Common myeloid progenitor, CD34-positive (primary cell): ENCODE results near the gene LHFPL6.

Experiments used
- CTCF ChIA-PET: fragments of 350-600 bp; sonication (Branson Sonifier 250); formaldehyde crosslinking; loops from one replicate; lab custom pipeline; 2021; ENCODE audit warnings: antibody characterized with exemption; lab: Charles Lee
- POLR2A ChIA-PET: fragments of 350-600 bp; sonication (Branson Sonifier 250); formaldehyde crosslinking; loops from one replicate; lab custom pipeline; 2021; ENCODE audit warnings: antibody characterized with exemption; lab: Charles Lee
- DNase-seq, 3 donors: peaks; one replicate each; pipeline versions ENCODE4 v3.0.0 to v3.0.0-alpha.2; 2013
- H3K27ac ChIP-seq, 2 experiments: 1 replicate in 1 of 2; 2 replicates in 1 of 2; pipeline ENCODE4 v1.7.0; 2013; ENCODE audit warnings: inconsistent platforms in 2 of 2, low read length in 2 of 2, mild to moderate bottlenecking in 2 of 2, low read depth in 1 of 2, moderate library complexity in 1 of 2; ENCODE audit not compliant: severe bottlenecking in 2 of 2, insufficient read depth in 1 of 2, poor library complexity in 1 of 2
- H3K27me3 ChIP-seq, 5 experiments: replicated peaks in 2 of 5; 1 replicate in 3 of 5; 2 replicates in 2 of 5; pipeline versions ENCODE4 v1.6.1 to v1.7.0; 2013; ENCODE audit warnings: low read length in 4 of 5, mild to moderate bottlenecking in 2 of 5, moderate library complexity in 2 of 5, inconsistent platforms in 1 of 5; ENCODE audit not compliant: insufficient read depth in 5 of 5, control insufficient read depth in 4 of 5
- H3K36me3 ChIP-seq, 4 experiments: 1 replicate in 2 of 4; 2 replicates in 2 of 4; pipeline versions ENCODE4 v1.6.1 to v1.7.0; 2013; ENCODE audit warnings: low read length in 3 of 4, control low read depth in 1 of 4, mild to moderate bottlenecking in 1 of 4; ENCODE audit not compliant: control insufficient read depth in 4 of 4, insufficient read depth in 4 of 4
- H3K4me1 ChIP-seq, 4 experiments: 1 replicate in 3 of 4; 2 replicates in 1 of 4; pipeline versions ENCODE4 v1.6.1 to v1.7.1; 2013; ENCODE audit warnings: low read length in 3 of 4, mild to moderate bottlenecking in 3 of 4, control low read depth in 1 of 4, inconsistent platforms in 1 of 4, moderate library complexity in 1 of 4; ENCODE audit not compliant: control insufficient read depth in 4 of 4, insufficient read depth in 4 of 4; ENCODE audit errors: control extremely low read depth in 1 of 4
- H3K4me3 ChIP-seq, 7 experiments: 1 replicate in 4 of 7; 2 replicates in 3 of 7; pipeline versions ENCODE4 v1.5.1 to v1.7.0; 2013; ENCODE audit warnings: mild to moderate bottlenecking in 7 of 7, low read length in 6 of 7, moderate library complexity in 6 of 7, inconsistent platforms in 2 of 7, low read depth in 2 of 7, control low read depth in 1 of 7; ENCODE audit not compliant: insufficient read depth in 4 of 7, control insufficient read depth in 1 of 7; ENCODE audit errors: extremely low read depth in 1 of 7
- H3K9me3 ChIP-seq, 5 experiments: 1 replicate in 4 of 5; 2 replicates in 1 of 5; pipeline versions ENCODE4 v1.6.1 to v1.7.1; 2013; ENCODE audit warnings: low read length in 4 of 5, mild to moderate bottlenecking in 2 of 5, inconsistent platforms in 1 of 5, low read depth in 1 of 5, moderate library complexity in 1 of 5; ENCODE audit not compliant: control insufficient read depth in 4 of 5, insufficient read depth in 2 of 5; ENCODE audit errors: control extremely low read depth in 1 of 5
- WGBS: methylation state at CpG from one replicate; pipeline ENCODE4 v1.1.5; 2013; ENCODE audit not compliant: insufficient coverage; 5-methylcytosine and 5-hydroxymethylcytosine counted together

LHFPL6 gene

DNA sequence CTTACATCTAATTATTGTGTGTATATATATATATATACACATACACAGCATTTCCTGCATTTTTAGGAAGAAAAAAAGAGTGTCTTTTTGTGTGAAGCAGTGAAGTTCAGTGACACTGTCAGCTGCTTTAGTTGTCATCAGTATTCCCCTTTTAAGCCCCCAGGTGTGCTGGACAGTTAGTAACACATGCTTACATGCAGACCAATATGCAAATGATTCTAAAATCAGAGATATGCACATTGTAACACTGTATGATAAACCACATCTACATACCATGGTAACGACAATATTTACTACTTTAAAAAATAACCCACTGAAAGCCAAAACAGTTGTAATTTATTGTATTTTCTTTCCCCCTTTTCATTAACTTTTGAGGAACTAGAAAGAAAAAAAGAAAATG lies 16.8 kb downstream of the LHFPL6 start:
- Histone ChIP-seq H3K4me3 (no peak overlapping the region), H3K27me3 (no peaks in the 10 kb centered on the region), H3K9me3 (no peaks in the 10 kb centered on the region), H3K36me3 (no peaks in the 10 kb centered on the region), H3K27ac (no peak overlapping the region), H3K4me1 (no peaks in the 10 kb centered on the region)
- no CpG with 5 or more reads among the region's 1 CpG for WGBS
- ChIA-PET CTCF (no interaction called here), POLR2A (no interaction called here)
- peak; percentile 8 to 69 (median 46) for DNase-seq

DNA sequence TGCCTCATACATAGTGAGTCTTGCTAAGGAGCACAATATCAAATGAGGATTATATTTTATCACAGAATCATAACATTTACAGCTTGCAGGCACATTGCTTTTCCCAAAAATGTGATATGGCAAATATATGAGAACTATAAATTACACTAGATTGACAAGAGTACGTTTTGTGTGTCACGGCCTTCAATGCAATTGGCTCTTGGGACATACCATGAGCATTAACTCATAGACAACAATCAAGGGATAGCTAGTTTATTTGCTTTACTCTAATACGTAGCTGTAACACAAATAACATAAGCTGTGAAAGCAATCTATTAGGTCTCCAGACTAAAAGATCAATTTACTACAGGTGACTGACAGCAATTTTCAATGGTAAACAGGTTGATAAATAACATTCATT lies 17.8 kb downstream of the LHFPL6 start:
- POLR2A ChIA-PET: no interaction called here
- Histone ChIP-seq H3K27ac (no peak overlapping the region), H3K4me3 (no peak overlapping the region), H3K4me1 (no peaks in the 10 kb centered on the region), H3K27me3 (no peaks in the 10 kb centered on the region), H3K9me3 (no peaks in the 10 kb centered on the region), H3K36me3 (no peaks in the 10 kb centered on the region)
- 100% methylated on average over 2 of the region's 3 CpGs for WGBS
- DNase-seq: no peak
- CTCF ChIA-PET: interaction anchor here (0.9 to 1.0 kb wide), 2 partner anchors 27 to 170 kb away, joined by 3 to 4 read pairs; no protein-coding TSS in a partner anchor

DNA sequence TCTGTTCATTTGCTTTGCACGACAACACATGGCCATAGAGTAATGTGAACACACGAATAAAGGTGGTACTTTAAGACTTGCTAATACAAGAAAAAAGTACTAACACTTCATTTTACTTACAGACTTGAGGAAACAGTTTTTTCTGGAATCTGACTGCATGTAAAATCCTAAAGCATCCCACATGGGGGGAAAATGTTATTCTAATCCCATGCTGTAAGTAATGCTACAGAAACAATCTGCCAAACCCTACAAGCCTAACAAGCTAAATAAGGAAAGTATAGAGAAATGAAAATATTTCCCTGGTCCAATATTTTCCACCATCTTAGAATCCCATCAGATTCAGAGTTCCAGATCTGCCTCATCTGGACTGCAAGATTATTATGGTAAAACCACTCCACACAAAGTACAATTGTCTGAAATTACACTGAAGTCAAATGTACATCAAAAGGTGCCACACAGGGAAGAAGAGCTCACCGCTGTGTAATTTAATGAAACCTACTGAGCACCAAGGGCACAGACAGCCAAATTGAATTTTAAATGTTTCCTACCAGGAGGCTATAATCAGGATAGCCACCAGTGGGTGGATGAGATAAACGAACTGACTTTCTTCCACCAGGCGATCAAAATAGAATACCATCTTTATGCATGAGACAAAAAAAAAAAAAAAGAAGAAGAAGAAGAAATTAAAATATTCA lies 22.0 kb downstream of the LHFPL6 start:
- no peak for DNase-seq
- WGBS: 100% methylated on average over 1 of the region's 5 CpGs
- Histone ChIP-seq H3K9me3 (no peaks in the 10 kb centered on the region), H3K27me3 (no peaks in the 10 kb centered on the region), H3K27ac (no peak overlapping the region), H3K36me3 (peaks cover 0 to 2% (median 0%) of the 10 kb centered on the region in 4 experiments), H3K4me1 (no peaks in the 10 kb centered on the region), H3K4me3 (no peak overlapping the region)
- POLR2A ChIA-PET: no interaction called here
- CTCF ChIA-PET: no interaction called here

DNA sequence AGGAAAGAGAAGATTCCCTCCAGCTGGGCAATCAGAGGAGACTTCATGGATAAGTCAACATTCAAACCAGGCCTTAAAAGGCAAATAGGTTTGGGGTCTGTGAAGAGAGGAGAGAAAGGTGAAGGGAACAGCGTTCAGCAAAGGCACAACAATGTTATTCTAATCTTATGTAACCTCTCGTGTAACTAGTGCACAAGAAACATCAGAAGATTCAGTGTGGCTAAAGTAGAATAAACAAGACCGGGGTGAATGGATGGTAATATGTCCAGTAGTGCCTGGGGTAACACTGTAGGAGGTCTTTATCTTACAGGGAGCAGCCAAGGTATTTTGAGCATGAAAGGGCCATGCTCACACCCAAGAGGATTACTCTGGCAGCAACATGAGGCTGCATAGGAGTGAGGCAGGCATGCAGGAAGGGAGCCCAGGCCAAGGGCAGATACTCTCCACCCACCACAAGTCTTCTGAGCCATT lies 24.1 kb downstream of the LHFPL6 start:
- POLR2A ChIA-PET: no interaction called here
- Histone ChIP-seq H3K4me3 (no peak overlapping the region), H3K4me1 (no peaks in the 10 kb centered on the region), H3K9me3 (no peaks in the 10 kb centered on the region), H3K27ac (no peak overlapping the region), H3K36me3 (peaks cover 0 to 2% (median 0%) of the 10 kb centered on the region in 4 experiments), H3K27me3 (no peaks in the 10 kb centered on the region)
- DNase-seq: no peak
- WGBS: 100% methylated on average over 1 of the region's 3 CpGs
- CTCF ChIA-PET: no interaction called here

DNA sequence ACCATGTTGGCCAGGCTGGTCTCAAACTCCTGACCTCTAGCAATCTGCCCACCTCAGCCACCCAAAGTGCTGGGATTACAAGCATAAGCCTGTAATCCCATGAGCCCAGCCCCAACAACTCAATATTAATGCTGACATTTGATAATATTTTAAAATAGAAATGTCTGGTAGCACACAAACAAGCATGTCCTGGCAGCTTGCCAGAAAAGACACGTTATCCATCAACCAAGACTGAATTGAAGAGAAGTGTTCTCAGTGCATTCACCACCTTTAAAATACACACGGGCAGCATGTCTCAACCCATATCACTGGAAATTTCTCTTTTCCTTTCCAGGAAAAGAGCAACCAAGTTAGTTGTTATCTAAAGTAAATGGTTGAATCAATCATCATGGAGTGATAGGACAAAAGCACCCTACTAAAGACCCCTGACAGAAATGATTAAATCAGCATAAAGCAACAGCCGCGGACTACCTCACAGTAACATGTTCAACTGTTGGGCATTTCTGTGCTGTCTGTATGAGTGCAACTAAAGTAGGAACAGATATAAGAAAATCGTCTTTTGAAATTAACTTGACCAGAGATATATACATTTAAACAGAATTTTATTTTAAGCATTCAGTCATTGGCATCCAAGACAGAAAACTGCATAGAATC lies 25.0 kb downstream of the LHFPL6 start:
- 100% methylated on average over 1 of the region's 5 CpGs for WGBS
- H3K9me3 ChIP-seq: no peaks in the 10 kb centered on the region
- H3K27me3 ChIP-seq: no peaks in the 10 kb centered on the region
- ChIA-PET POLR2A (no interaction called here), CTCF (no interaction called here)
- H3K36me3 ChIP-seq: peaks cover 0 to 2% (median 0%) of the 10 kb centered on the region in 4 experiments
- no peaks in the 10 kb centered on the region for H3K4me1 ChIP-seq
- no peak overlapping the region for H3K27ac ChIP-seq
- DNase-seq: peak in 2 of 3 donors; percentile 6 to 14
- no peak overlapping the region for H3K4me3 ChIP-seq

DNA sequence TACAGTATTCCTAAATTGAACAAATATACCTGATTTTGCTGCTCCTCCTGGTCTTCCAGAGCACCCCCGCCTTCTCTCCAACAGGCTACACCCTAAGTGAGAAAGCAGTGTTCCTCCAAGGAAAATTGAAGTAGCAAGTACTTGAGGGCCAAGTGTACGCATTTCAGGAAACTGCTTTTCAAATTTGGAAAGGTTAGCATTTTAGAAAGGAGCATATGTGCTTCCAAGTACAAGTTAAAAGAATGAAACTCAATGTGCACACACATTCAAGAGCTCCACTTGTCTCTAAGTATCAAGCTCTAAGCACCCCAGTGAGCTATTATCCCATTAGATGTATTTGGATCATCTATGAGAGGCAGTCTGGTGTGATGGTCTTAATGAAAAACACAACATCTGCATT lies 25.8 kb downstream of the LHFPL6 start:
- no peak for DNase-seq
- Histone ChIP-seq H3K36me3 (peaks cover 0 to 2% (median 0%) of the 10 kb centered on the region in 4 experiments), H3K4me3 (no peak overlapping the region), H3K27ac (no peak overlapping the region), H3K4me1 (no peaks in the 10 kb centered on the region), H3K9me3 (no peaks in the 10 kb centered on the region), H3K27me3 (no peaks in the 10 kb centered on the region)
- ChIA-PET POLR2A (no interaction called here), CTCF (no interaction called here)
- 100% methylated on average over 1 of the region's 2 CpGs for WGBS

DNA sequence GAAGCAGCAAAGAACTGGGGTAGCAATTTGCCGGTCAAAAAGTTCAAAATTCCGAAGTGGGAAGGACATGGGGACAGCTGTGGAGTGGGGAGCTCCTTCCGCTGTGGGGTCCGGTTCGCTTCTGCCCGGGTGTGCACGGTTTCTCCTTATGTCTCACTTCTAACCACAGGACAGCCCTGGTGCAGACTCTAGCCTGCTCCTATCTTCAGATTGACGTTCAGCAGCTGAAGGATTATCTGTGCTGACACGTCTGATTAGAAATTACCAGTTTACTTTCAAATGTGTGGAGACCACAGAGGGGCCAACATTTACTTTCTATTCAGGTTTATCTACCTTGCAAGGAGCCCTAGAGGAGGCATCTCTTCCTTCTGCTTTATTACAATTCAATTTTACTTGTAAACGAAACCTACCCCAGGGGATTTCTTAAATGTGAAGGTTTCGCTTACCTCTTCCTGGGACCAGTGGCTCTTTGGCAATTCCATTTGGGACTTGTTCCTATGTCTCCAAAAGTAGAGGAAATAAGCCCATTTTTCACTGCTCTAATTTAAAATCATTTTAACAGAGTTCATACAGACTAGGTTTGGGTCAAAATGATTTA lies 27.3 kb downstream of the LHFPL6 start:
- DNase-seq: peak in 2 of 3 donors; percentile 1 to 37
- WGBS: 94% methylated on average over 7 of the region's 11 CpGs
- peaks cover 0 to 3% (median 0%) of the 10 kb centered on the region in 5 experiments for H3K9me3 ChIP-seq
- no peak overlapping the region for H3K27ac ChIP-seq
- POLR2A ChIA-PET: no interaction called here
- H3K36me3 ChIP-seq: peaks cover 0 to 2% (median 0%) of the 10 kb centered on the region in 4 experiments
- CTCF ChIA-PET: no interaction called here
- H3K4me3 ChIP-seq: no peak overlapping the region
- no peaks in the 10 kb centered on the region for H3K4me1 ChIP-seq
- H3K27me3 ChIP-seq: no peaks in the 10 kb centered on the region
